GM12878 (cell line): ENCODE data around the gene GCC2. TPM values are rescaled to one million over a fixed set of nuclear protein-coding genes. Genes with fewer than 3 reads are reported as not detected.

Experiments used
- ATAC-seq: fragments of 200-7000 bp; cut with Tn5 transposase; 3 replicates; pipeline ENCODE4 v1.9.1; 2020; ENCODE audit warnings: mild to moderate bottlenecking, moderate library complexity
- Bru-seq: library from RNA; stranded (reverse); fragments of 400-500 nt; gene quantifications from one replicate; lab custom pipeline; 2021; lab: Mats Ljungman, UMichigan
- BruChase-seq, 2 experiments: library from RNA; stranded (reverse); fragments of 400-500 nt; gene quantifications; one replicate each; lab custom pipeline; 2021; lab: Mats Ljungman, UMichigan
- BruUV-seq: library from RNA; stranded (reverse); fragments of 400-500 nt; replicated peaks from 2 replicates; lab custom pipeline; 2021; lab: Mats Ljungman, UMichigan
- CTCF ChIA-PET: fragments of 300-600 bp; sonication (Branson Sonifier 250); formaldehyde crosslinking; extraction: SDS; loops from one replicate; lab custom pipeline; 2021; ENCODE audit warnings: inconsistent platforms; lab: Yijun Ruan, JAX
- POLR2A ChIA-PET: fragments of 350-600 bp; formaldehyde crosslinking; extraction: SDS; loops from one replicate; lab custom pipeline; 2021; ENCODE audit warnings: inconsistent platforms; lab: Charles Lee
- RAD21 ChIA-PET: fragments of 300-600 bp; sonication (Branson Sonifier 250); formaldehyde crosslinking; loops from one replicate; lab custom pipeline; 2023; ENCODE audit warnings: antibody characterized with exemption; ENCODE audit not compliant: unreplicated experiment; lab: Charles Lee
- SMC1A ChIA-PET: fragments of 300-600 bp; sonication (Branson Sonifier 250); formaldehyde crosslinking; loops from one replicate; lab custom pipeline; 2023; ENCODE audit not compliant: unreplicated experiment, uncharacterized antibody; lab: Charles Lee
- DNase-seq: peaks from one replicate; pipeline ENCODE4 v3.0.0-alpha.2; 2011; ENCODE audit warnings: low read depth, low spot score
- FAIRE-seq: peaks from 3 replicates; lab custom pipeline; 2011; peaks lifted over from hg19 to GRCh38; lab: Jason Lieb, UNC
- H2AFZ ChIP-seq: 2 replicates; pipeline ENCODE4 v1.6.0; 2011; ENCODE audit warnings: low read depth, low read length, control low read depth; ENCODE audit not compliant: control insufficient read depth
- H3K27ac ChIP-seq: 2 replicates; pipeline ENCODE4 v1.5.1; 2011; ENCODE audit warnings: control low read depth; ENCODE audit not compliant: control insufficient read depth, insufficient read depth
- H3K27me3 ChIP-seq, 2 experiments: replicated peaks in 1 of 2; 2 replicates each; pipeline versions ENCODE4 v1.6.0 to v1.6.1; 2011; ENCODE audit warnings: low read length in 1 of 2; ENCODE audit not compliant: control insufficient read depth in 2 of 2, insufficient read depth in 2 of 2
- H3K36me3 ChIP-seq, 2 experiments: 2 replicates each; pipeline ENCODE4 v1.5.1; 2011; ENCODE audit warnings: low read length in 1 of 2; ENCODE audit not compliant: control insufficient read depth in 2 of 2, insufficient read depth in 2 of 2
- H3K4me1 ChIP-seq: 2 replicates; pipeline ENCODE4 v1.6.1; 2011; ENCODE audit warnings: mild to moderate bottlenecking, low read length, moderate library complexity, mixed read lengths; ENCODE audit not compliant: control insufficient read depth, insufficient read depth
- H3K4me2 ChIP-seq: 2 replicates; pipeline ENCODE4 v1.6.0; 2011; ENCODE audit warnings: control low read depth; ENCODE audit not compliant: control insufficient read depth, insufficient read depth
- H3K4me3 ChIP-seq: fragments of 200-600 bp; sonication (generic); 2 replicates; pipeline ENCODE4 v1.5.1; 2016
- H3K79me2 ChIP-seq: 2 replicates; pipeline ENCODE4 v1.6.0; 2011; ENCODE audit warnings: low read length; ENCODE audit not compliant: control insufficient read depth, insufficient read depth
- H3K9ac ChIP-seq: 2 replicates; pipeline ENCODE4 v1.8.0; 2011; ENCODE audit warnings: low read length, control low read depth, mixed read lengths; ENCODE audit not compliant: control insufficient read depth, insufficient read depth
- H3K9me3 ChIP-seq: replicated peaks from 3 replicates; pipeline ENCODE4 v1.5.1; 2011; ENCODE audit warnings: mild to moderate bottlenecking, low read length; ENCODE audit not compliant: control insufficient read depth, insufficient read depth
- H4K20me1 ChIP-seq: 2 replicates; pipeline ENCODE4 v1.6.0; 2011; ENCODE audit not compliant: control insufficient read depth, insufficient read depth
- RCOR1 ChIP-seq: conservative IDR thresholded peaks from 2 replicates; pipeline ENCODE4 v1.6.1; 2012; ENCODE audit warnings: low read depth, low read length, improper control_type of control experiment
- ZBED1 ChIP-seq: IDR thresholded peaks from 2 replicates; pipeline ENCODE4 v1.6.1; 2016; ENCODE audit warnings: borderline replicate concordance
- WGBS: methylation state at CpG from one replicate; pipeline ENCODE4 v1.1.6; 2016; ENCODE audit warnings: low lambda C conversion rate; ENCODE audit not compliant: insufficient replicate concordance, insufficient coverage; ENCODE audit errors: missing lambda C conversion rate; 5-methylcytosine and 5-hydroxymethylcytosine counted together
- in situ Hi-C: fragments of 300-500 bp; cut with MboI; formaldehyde crosslinking; loops from 9 replicates; pipeline ENCODE4 v1.14.3; 2018; ENCODE audit warnings: mixed read lengths
- intact Hi-C: fragments of 100-400 bp; cut with micrococcal nuclease; formaldehyde crosslinking; loops from one replicate; pipeline ENCODE4 v1.14.2; 2022; ENCODE audit not compliant: unreplicated experiment
- long read RNA-seq, 2 experiments: library from polyadenylated mRNA; unstranded; transcript quantifications; one replicate each; pipeline ENCODE4 v2.0.0, GENCODE V29; 2019 to 2020
- polyA minus RNA-seq, 3 experiments: library from RNA; depleted of rRNA, polyadenylated mRNA; stranded (reverse); fragments of >200 nt; gene quantifications; 2 replicates each; pipeline ENCODE4 v1.2.3, GENCODE V29; 2011
- polyA plus RNA-seq, 11 experiments: library from polyadenylated mRNA; depleted of rRNA in 4 of 11; unstranded in 6 of 11; stranded (reverse) in 5 of 11; fragments of >200 nt; fragmentation: Nextera tagmentation in 4 of 11; fragmentation: Illumina TruSeq in 1 of 11; extraction: Ambion mirVana in 4 of 11; extraction: Trizol in 1 of 11; gene quantifications; 1 replicate in 1 of 11; 2 replicates in 10 of 11; pipeline versions ENCODE4 v1.2.1 to v1.2.3, GENCODE V29; 2011 to 2016; ENCODE audit warnings: inconsistent platforms in 2 of 11, missing spikeins in 2 of 11, low read depth in 1 of 11
- total RNA-seq, 4 experiments: library from RNA; depleted of rRNA in 3 of 4; stranded (reverse); fragments of >200 nt in 3 of 4; fragmentation: Illumina TruSeq in 1 of 4; extraction: Trizol in 1 of 4; gene quantifications; 2 replicates each; pipeline versions ENCODE4 v1.2.1 to v1.2.3, GENCODE V29; 2013 to 2021
- TF ChIP-seq, protein P1 (sequence below): fragments of 450-650 bp; IDR thresholded peaks from 2 replicates; pipeline ENCODE4 v1.6.1; 2017; ENCODE audit warnings: mild to moderate bottlenecking, moderate library complexity
- TF ChIP-seq, protein P2 (sequence below): fragments of 450-650 bp; IDR thresholded peaks from 2 replicates; pipeline ENCODE4 v1.6.1; 2017; ENCODE audit warnings: antibody characterized with exemption, mild to moderate bottlenecking, moderate library complexity

The GCC2 gene, protein sequence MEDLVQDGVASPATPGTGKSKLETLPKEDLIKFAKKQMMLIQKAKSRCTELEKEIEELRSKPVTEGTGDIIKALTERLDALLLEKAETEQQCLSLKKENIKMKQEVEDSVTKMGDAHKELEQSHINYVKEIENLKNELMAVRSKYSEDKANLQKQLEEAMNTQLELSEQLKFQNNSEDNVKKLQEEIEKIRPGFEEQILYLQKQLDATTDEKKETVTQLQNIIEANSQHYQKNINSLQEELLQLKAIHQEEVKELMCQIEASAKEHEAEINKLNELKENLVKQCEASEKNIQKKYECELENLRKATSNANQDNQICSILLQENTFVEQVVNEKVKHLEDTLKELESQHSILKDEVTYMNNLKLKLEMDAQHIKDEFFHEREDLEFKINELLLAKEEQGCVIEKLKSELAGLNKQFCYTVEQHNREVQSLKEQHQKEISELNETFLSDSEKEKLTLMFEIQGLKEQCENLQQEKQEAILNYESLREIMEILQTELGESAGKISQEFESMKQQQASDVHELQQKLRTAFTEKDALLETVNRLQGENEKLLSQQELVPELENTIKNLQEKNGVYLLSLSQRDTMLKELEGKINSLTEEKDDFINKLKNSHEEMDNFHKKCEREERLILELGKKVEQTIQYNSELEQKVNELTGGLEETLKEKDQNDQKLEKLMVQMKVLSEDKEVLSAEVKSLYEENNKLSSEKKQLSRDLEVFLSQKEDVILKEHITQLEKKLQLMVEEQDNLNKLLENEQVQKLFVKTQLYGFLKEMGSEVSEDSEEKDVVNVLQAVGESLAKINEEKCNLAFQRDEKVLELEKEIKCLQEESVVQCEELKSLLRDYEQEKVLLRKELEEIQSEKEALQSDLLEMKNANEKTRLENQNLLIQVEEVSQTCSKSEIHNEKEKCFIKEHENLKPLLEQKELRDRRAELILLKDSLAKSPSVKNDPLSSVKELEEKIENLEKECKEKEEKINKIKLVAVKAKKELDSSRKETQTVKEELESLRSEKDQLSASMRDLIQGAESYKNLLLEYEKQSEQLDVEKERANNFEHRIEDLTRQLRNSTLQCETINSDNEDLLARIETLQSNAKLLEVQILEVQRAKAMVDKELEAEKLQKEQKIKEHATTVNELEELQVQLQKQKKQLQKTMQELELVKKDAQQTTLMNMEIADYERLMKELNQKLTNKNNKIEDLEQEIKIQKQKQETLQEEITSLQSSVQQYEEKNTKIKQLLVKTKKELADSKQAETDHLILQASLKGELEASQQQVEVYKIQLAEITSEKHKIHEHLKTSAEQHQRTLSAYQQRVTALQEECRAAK (N-terminal part only)
- total RNA-seq (2013; cell fraction: nucleolus; rRNA removed) = 246 and 255 TPM in 2 replicates
- total RNA-seq (2014; rRNA removed) (12.1 and 15.4 TPM in 2 replicates), total RNA-seq (2014; rRNA removed; fragmentation: Illumina TruSeq; extraction: Trizol) (25.4 and 30.8 TPM in 2 replicates), total RNA-seq (2021) (20.5 and 25.3 TPM in 2 replicates), polyA plus RNA-seq (2011; rRNA removed) (30.4 and 56.2 TPM in 2 replicates), polyA plus RNA-seq (2014; fragmentation: Illumina TruSeq; extraction: Trizol) (27.0 and 35.3 TPM in 2 replicates), polyA plus RNA-seq (2014; fragmentation: Nextera tagmentation; extraction: Ambion mirVana) (10 to 100 TPM; 11.8 to 13.5 TPM), polyA plus RNA-seq (2014; rRNA removed) (9.5 and 12.1 TPM in 2 replicates), polyA plus RNA-seq (2016; fragmentation: Nextera tagmentation; extraction: Ambion mirVana) (10 to 100 TPM; 31.4 to 35.5 TPM), polyA minus RNA-seq (2011; rRNA and poly(A)+ RNA removed) (18.7 and 21.2 TPM in 2 replicates), Bru-seq, nascent RNA (percentile 93 among the genes with signal in this experiment), BruChase-seq, experiment 1, labeled RNA remaining after a 6-hour chase (percentile 91 among the genes with signal in this experiment), BruChase-seq, experiment 2, labeled RNA remaining after a 2-hour chase (percentile 93 among the genes with signal in this experiment)
- 12.2 TPM for polyA plus RNA-seq (2011; ENCODE audit: low read depth)
- 5.9 and 6.2 TPM in 2 replicates for polyA plus RNA-seq (2011; cell fraction: cytosol; rRNA removed)
- 36.7 and 39.1 TPM in 2 replicates for polyA plus RNA-seq (2011; cell fraction: nucleus; rRNA removed)
- 14.5 and 21.5 TPM in 2 replicates for polyA plus RNA-seq (2012)
- 6.9 and 8.0 TPM in 2 replicates for polyA minus RNA-seq (2011; cell fraction: cytosol; rRNA and poly(A)+ RNA removed)
- 29.6 and 37.7 TPM in 2 replicates for polyA minus RNA-seq (2011; cell fraction: nucleus; rRNA and poly(A)+ RNA removed)
- long read RNA-seq, experiment 1, partial matches to known transcripts = 11 of 16 reads
- long read RNA-seq, experiment 1, other reads (novel, unspliced or antisense) = 5 of 16 reads
- long read RNA-seq, experiment 2, transcript GCC2-203 (6 exons, 786 nt) = major isoform, 19 of 208 reads
- long read RNA-seq, experiment 2, partial matches to known transcripts = 162 of 208 reads
- long read RNA-seq, experiment 2, other reads (novel, unspliced or antisense) = 27 of 208 reads

DNA sequence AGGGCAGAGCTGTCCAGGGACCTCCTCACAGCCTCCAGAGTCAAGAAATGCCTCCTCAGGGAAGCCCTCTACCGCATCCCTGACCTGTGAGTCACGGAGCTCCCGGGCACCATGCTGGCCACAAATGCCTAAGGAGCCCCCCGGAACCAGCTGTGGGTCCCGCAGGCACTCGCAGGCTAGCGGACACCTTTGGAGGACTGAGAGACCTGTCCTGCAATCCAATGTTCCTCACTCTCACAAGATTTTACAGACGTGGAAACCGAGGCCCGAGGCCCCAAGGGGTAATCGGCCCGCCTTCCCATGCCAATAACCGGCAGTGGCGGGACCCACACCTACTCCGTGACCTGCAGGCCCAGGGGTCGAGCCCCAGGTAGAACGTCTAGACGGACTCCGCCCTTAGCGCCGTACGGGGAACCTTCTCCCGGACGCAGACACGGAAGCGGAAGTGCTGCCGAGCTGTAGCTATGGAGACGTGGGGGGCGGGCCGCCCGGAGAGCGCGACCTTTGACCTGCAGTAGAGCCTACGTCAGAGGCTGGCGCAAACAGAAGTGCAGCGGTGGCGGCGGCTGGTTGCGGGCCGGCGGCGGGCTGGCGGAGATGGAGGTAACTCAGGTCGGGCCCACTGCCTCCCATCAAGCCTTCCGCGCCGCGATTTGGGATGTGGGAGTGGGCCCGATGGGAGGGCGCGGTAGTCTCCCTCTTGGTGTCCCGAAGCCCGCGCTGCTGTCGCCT lies at the start of gene GCC2:
Gene GCC2, plus strand, starts transcription at position 529 of the 732 bp plus-strand sequence. Its CDS starts 69 bp downstream, at position 598.
- ATAC-seq (peak; percentile 95), FAIRE-seq (peak; percentile 85), DNase-seq (peak; percentile 75)
- WGBS = 1% methylated on average over 54 of the region's 55 CpGs
- ChIA-PET RAD21 (interaction anchor here (0.6 to 1.9 kb wide), 10 partner anchors 52 to 188 kb away, joined by 3 to 7 read pairs (median 4); partner anchors contain the start of gene LIMS1), POLR2A (interaction anchor here (0.5 to 3.0 kb wide), 11 partner anchors 8 to 324 kb away, joined by 3 to 12 read pairs (median 4); partner anchors contain the start of gene LIMS1), CTCF (interaction anchor here (1.2 kb wide), 1 partner anchor 9 kb away, joined by 3 read pairs; no protein-coding TSS in a partner anchor), SMC1A (interaction anchor here (1.0 to 4.3 kb wide), 10 partner anchors 8 to 188 kb away, joined by 3 to 23 read pairs (median 4); partner anchors contain the start of gene LIMS1)
- Histone ChIP-seq H3K4me2 (peak within 1 kb of the TSS; percentile 91), H3K27ac (peak within 1 kb of the TSS; percentile 86), H3K9me3 (peaks cover 2% of the 10 kb centered on the region; the same call in 2 of the 3 replicates), H4K20me1 (no peaks in the 10 kb centered on the region), H3K27me3 (no peaks in the 10 kb centered on the region), H2AFZ (peak within 1 kb of the TSS; percentile 81), H3K36me3 (no peaks in the 10 kb centered on the region; a peak in 2 of 4 replicates), H3K4me1 (peaks cover 7% of the 10 kb centered on the region), H3K9ac (peak within 1 kb of the TSS; percentile 94), H3K4me3 (peak within 1 kb of the TSS; percentile 93), H3K79me2 (peaks cover 18% of the 10 kb centered on the region)
- TSS peak; percentile 98 for BruUV-seq
- intact Hi-C loops (loop anchor here (2.0 to 5.0 kb wide), 3 partner anchors 42 to 133 kb away; no protein-coding TSS in a partner anchor), in situ Hi-C loops (no loop called here)
- TF ChIP-seq RCOR1 = no peak
- no peak for TF ChIP-seq ZBED1
- TF ChIP-seq, protein P1, sequence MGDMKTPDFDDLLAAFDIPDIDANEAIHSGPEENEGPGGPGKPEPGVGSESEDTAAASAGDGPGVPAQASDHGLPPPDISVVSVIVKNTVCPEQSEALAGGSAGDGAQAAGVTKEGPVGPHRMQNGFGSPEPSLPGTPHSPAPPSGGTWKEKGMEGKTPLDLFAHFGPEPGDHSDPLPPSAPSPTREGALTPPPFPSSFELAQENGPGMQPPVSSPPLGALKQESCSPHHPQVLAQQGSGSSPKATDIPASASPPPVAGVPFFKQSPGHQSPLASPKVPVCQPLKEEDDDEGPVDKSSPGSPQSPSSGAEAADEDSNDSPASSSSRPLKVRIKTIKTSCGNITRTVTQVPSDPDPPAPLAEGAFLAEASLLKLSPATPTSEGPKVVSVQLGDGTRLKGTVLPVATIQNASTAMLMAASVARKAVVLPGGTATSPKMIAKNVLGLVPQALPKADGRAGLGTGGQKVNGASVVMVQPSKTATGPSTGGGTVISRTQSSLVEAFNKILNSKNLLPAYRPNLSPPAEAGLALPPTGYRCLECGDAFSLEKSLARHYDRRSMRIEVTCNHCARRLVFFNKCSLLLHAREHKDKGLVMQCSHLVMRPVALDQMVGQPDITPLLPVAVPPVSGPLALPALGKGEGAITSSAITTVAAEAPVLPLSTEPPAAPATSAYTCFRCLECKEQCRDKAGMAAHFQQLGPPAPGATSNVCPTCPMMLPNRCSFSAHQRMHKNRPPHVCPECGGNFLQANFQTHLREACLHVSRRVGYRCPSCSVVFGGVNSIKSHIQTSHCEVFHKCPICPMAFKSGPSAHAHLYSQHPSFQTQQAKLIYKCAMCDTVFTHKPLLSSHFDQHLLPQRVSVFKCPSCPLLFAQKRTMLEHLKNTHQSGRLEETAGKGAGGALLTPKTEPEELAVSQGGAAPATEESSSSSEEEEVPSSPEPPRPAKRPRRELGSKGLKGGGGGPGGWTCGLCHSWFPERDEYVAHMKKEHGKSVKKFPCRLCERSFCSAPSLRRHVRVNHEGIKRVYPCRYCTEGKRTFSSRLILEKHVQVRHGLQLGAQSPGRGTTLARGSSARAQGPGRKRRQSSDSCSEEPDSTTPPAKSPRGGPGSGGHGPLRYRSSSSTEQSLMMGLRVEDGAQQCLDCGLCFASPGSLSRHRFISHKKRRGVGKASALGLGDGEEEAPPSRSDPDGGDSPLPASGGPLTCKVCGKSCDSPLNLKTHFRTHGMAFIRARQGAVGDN = peak; percentile 93; the same call in 1 of the 2 replicates
- TF ChIP-seq, protein P2, sequence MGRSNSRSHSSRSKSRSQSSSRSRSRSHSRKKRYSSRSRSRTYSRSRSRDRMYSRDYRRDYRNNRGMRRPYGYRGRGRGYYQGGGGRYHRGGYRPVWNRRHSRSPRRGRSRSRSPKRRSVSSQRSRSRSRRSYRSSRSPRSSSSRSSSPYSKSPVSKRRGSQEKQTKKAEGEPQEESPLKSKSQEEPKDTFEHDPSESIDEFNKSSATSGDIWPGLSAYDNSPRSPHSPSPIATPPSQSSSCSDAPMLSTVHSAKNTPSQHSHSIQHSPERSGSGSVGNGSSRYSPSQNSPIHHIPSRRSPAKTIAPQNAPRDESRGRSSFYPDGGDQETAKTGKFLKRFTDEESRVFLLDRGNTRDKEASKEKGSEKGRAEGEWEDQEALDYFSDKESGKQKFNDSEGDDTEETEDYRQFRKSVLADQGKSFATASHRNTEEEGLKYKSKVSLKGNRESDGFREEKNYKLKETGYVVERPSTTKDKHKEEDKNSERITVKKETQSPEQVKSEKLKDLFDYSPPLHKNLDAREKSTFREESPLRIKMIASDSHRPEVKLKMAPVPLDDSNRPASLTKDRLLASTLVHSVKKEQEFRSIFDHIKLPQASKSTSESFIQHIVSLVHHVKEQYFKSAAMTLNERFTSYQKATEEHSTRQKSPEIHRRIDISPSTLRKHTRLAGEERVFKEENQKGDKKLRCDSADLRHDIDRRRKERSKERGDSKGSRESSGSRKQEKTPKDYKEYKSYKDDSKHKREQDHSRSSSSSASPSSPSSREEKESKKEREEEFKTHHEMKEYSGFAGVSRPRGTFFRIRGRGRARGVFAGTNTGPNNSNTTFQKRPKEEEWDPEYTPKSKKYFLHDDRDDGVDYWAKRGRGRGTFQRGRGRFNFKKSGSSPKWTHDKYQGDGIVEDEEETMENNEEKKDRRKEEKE = no peak
